ENCODE data around the gene ODF4. TPM values are rescaled to one million over a fixed set of nuclear protein-coding genes. Genes with fewer than 3 reads are reported as not detected.

ODF4 gene
- total and polyA plus RNA-seq, 2 of the 13 experiments (the other 11 are each of a cell fraction or from before 2014, with no cell fraction given), result not detected

- TF ChIP-seq, protein P1, sequence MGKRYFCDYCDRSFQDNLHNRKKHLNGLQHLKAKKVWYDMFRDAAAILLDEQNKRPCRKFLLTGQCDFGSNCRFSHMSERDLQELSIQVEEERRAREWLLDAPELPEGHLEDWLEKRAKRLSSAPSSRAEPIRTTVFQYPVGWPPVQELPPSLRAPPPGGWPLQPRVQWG (CRISPR knock-in tag; IDR thresholded peaks at IDR 0.05; ENCODE audit: borderline replicate concordance, low read depth), result no peak
- no peak for TF ChIP-seq ATM (IDR thresholded peaks at IDR 0.05; ENCODE audit: borderline replicate concordance)
- no peak for TF ChIP-seq MLLT10 (CRISPR knock-in tag; IDR thresholded peaks at IDR 0.05)
- TF ChIP-seq ZNF557 (CRISPR knock-in tag; IDR thresholded peaks at IDR 0.05), result no peak; the same call in 1 of the 2 replicates
- peak; percentile 65 for TF ChIP-seq MED1 (CRISPR knock-in tag; IDR thresholded peaks at IDR 0.05)
- no peak for TF ChIP-seq CREBL2 (CRISPR knock-in tag; IDR thresholded peaks at IDR 0.05; ENCODE audit: borderline replicate concordance)
- peak; percentile 60 for TF ChIP-seq ZBTB7B (CRISPR knock-in tag; IDR thresholded peaks at IDR 0.05)
- peak; percentile 49; the same call in 1 of the 2 replicates for TF ChIP-seq NCOA2 (CRISPR knock-in tag; IDR thresholded peaks at IDR 0.05)
- peak; percentile 72 for TF ChIP-seq ZBTB38 (CRISPR knock-in tag; IDR thresholded peaks at IDR 0.05)
- TF ChIP-seq GATAD1 (CRISPR knock-in tag; IDR thresholded peaks at IDR 0.05), result peak; percentile 94
- TF ChIP-seq FOSL1 (CRISPR knock-in tag; IDR thresholded peaks at IDR 0.05; ENCODE audit: borderline replicate concordance), result no peak
- no peak for TF ChIP-seq ZFP36L1 (CRISPR knock-in tag; IDR thresholded peaks at IDR 0.05)
- peak; percentile 75 for TF ChIP-seq SALL1 (CRISPR knock-in tag; IDR thresholded peaks at IDR 0.05)
- no peak for TF ChIP-seq ZNF512B (CRISPR knock-in tag; IDR thresholded peaks at IDR 0.05; ENCODE audit: borderline replicate concordance)
- peak; percentile 8 for TF ChIP-seq SKI (IDR thresholded peaks at IDR 0.05; ENCODE audit: partially characterized antibody)
- no peak for TF ChIP-seq SP1 (IDR thresholded peaks at IDR 0.05)
- peak; percentile 67 for TF ChIP-seq SP1 (CRISPR knock-in tag; IDR thresholded peaks at IDR 0.05)
- TF ChIP-seq SSRP1 (CRISPR knock-in tag; IDR thresholded peaks at IDR 0.05), result no peak
- peak; percentile 77; the same call in 1 of the 2 replicates for TF ChIP-seq ZNF780A (CRISPR knock-in tag; IDR thresholded peaks at IDR 0.05)
- no peak for TF ChIP-seq ZNF207 (IDR thresholded peaks at IDR 0.05; ENCODE audit: borderline replicate concordance)
- peak; percentile 72; the same call in 1 of the 2 replicates for TF ChIP-seq PRDM10 (CRISPR knock-in tag; IDR thresholded peaks at IDR 0.05; ENCODE audit: low read depth)
- TF ChIP-seq ZNF891 (CRISPR knock-in tag; IDR thresholded peaks at IDR 0.05), result peak; percentile 14; the same call in 1 of the 2 replicates
These were observed 43.6 kb downstream of the ODF4 start, which contains the start of gene RPL26 (continued) for GRCh38 chr17:8383143-8383822.
